Sigmoid colon (tissue), 7 donors: Measurements from ENCODE around the gene GLIS1. TPM values are rescaled to one million over a fixed set of nuclear protein-coding genes. Genes with fewer than 3 reads are reported as not detected.

Experiments used
- DNase-seq: peaks from one replicate; pipeline ENCODE4 v3.0.0-alpha.2; 2019
- H3K27ac ChIP-seq, 4 donors: fragments of 200-600 bp; sonication (generic); one replicate each; pipeline ENCODE4 v1.5.1; 2016 to 2019; ENCODE audit warnings: mild to moderate bottlenecking in 1 of 4
- H3K27me3 ChIP-seq, 3 donors: fragments of 200-600 bp; sonication (generic); one replicate each; pipeline ENCODE4 v1.5.1; 2019; ENCODE audit warnings: mild to moderate bottlenecking in 1 of 3
- H3K36me3 ChIP-seq, 4 donors: fragments of 200-600 bp; sonication (generic); one replicate each; pipeline ENCODE4 v1.5.1; 2016 to 2019
- H3K4me1 ChIP-seq, 4 donors: fragments of 200-600 bp; sonication (generic); one replicate each; pipeline ENCODE4 v1.5.1; 2017 to 2019
- H3K4me3 ChIP-seq, 4 donors: fragments of 200-600 bp; sonication (generic); one replicate each; pipeline ENCODE4 v1.5.1; 2017 to 2019; ENCODE audit warnings: mild to moderate bottlenecking in 2 of 4, moderate library complexity in 1 of 4
- H3K9me3 ChIP-seq, 4 donors: fragments of 200-600 bp in 3 of 4; sonication (generic) in 3 of 4; one replicate each; pipeline versions ENCODE4 v1.5.1 to v1.6.1; 2013 to 2019
- CTCF ChIP-seq, 4 experiments: fragments of 450-650 bp in 3 of 4; fragments of 200-600 bp in 1 of 4; IDR thresholded peaks; one replicate each; pipeline ENCODE4 v1.5.1; 2016 to 2019; ENCODE audit warnings: antibody characterized with exemption in 4 of 4, mild to moderate bottlenecking in 3 of 4, moderate library complexity in 2 of 4
- EP300 ChIP-seq, 4 donors: sonication (generic); formaldehyde crosslinking; IDR thresholded peaks; one replicate each; pipeline ENCODE4 v1.6.1; 2017; ENCODE audit warnings: antibody characterized with exemption in 4 of 4
- POLR2A ChIP-seq, 2 donors: fragments of 450-650 bp; IDR thresholded peaks; one replicate each; pipeline ENCODE4 v1.6.1; 2016; ENCODE audit warnings: antibody characterized with exemption in 2 of 2, mild to moderate bottlenecking in 2 of 2, moderate library complexity in 2 of 2
- POLR2AphosphoS5 ChIP-seq, 4 donors: sonication (generic); formaldehyde crosslinking; IDR thresholded peaks; one replicate each; pipeline ENCODE4 v1.6.1; 2017; ENCODE audit warnings: antibody characterized with exemption in 4 of 4
- WGBS, 2 donors: extraction: QIAGEN DNeasy Blood & Tissue Kit; methylation state at CpG; one replicate each; pipeline ENCODE4 v1.1.7; 2013; 5-methylcytosine and 5-hydroxymethylcytosine counted together
- intact Hi-C: fragments of 100-400 bp; cut with DNase I; formaldehyde crosslinking; loops from one replicate; pipeline ENCODE4 v1.15.1; 2023
- polyA plus RNA-seq, 3 donors: library from polyadenylated mRNA; stranded (reverse); fragments of 200-250 nt; gene quantifications; one replicate each; pipeline ENCODE4 v1.2.3, GENCODE V29; 2013
- total RNA-seq, 4 donors: library from RNA; depleted of rRNA; stranded (reverse); fragments of >200 nt; gene quantifications; one replicate each; pipeline ENCODE4 v1.1.0, GENCODE V29; 2016
- donor health status: healthy with polysubstance abuse.
- donor health status: Bipolar disorder and iron deficiency.
- donor health status: healthy.

Gene GLIS1
- total and polyA plus RNA-seq, 7 donors: 0.16 to 0.83 (median 0.32) TPM; not detected in 4

DNA sequence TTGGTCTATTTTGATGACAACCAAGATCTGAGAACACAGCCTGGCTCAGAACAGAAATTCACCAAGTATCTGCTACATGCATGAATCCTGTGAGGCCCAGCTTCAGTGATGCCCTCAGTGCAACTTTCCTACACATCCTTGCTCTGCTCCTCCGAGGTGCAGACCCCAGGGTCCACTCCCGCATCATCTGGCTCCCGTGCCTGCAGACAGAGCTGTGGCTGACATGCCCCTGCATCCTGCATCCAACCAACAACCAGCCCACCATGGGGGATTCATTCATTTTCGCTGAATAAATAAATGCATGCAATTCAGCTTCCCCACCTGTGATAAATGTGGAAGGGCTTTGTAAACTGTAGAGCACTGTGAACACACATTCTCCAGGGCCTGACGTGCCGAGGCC lies 112.3 kb downstream of the GLIS1 start:
- intact Hi-C loops: no loop called here
- WGBS, 2 donors: 70 to 78% methylated on average over 6 of the region's 6 CpGs
- Histone ChIP-seq H3K4me3 (no peak overlapping the region), H3K4me1 (no peaks in the 10 kb centered on the region), H3K27ac (no peak overlapping the region), H3K9me3 (no peaks in the 10 kb centered on the region), H3K36me3 (no peaks in the 10 kb centered on the region), H3K27me3 (peaks cover 0 to 4% (median 0%) of the 10 kb centered on the region in 3 donors)
- TF ChIP-seq POLR2A (IDR thresholded peaks at IDR 0.05) (no peak), CTCF (IDR thresholded peaks at IDR 0.05) (no peak), EP300 (IDR thresholded peaks at IDR 0.05) (no peak), POLR2AphosphoS5 (IDR thresholded peaks at IDR 0.05) (no peak)
- no peak for DNase-seq

- Histone ChIP-seq H3K4me3 (no peak overlapping the region), H3K4me1 (no peaks in the 10 kb centered on the region), H3K27me3 (peaks cover 0 to 4% (median 0%) of the 10 kb centered on the region in 3 donors), H3K27ac (no peak overlapping the region), H3K36me3 (no peaks in the 10 kb centered on the region), H3K9me3 (no peaks in the 10 kb centered on the region)
- 71 to 79% methylated on average over 10 of the region's 10 CpGs for WGBS, 2 donors
- intact Hi-C loops: no loop called here
- TF ChIP-seq POLR2A (IDR thresholded peaks at IDR 0.05) (no peak), POLR2AphosphoS5 (IDR thresholded peaks at IDR 0.05) (no peak), CTCF (IDR thresholded peaks at IDR 0.05) (no peak), EP300 (IDR thresholded peaks at IDR 0.05) (no peak)
- no peak for DNase-seq
Observed at GRCh38 chr1:53625766-53626520, 113.0 kb downstream of the GLIS1 start.

GRCh38 chr1:53625049-53625448 lies 113.9 kb downstream of the GLIS1 start:
- intact Hi-C loops: no loop called here
- TF ChIP-seq CTCF (IDR thresholded peaks at IDR 0.05) (no peak), POLR2AphosphoS5 (IDR thresholded peaks at IDR 0.05) (peak in 1 of 4 donors; percentile 24)
- 83 to 87% methylated on average over 2 of the region's 2 CpGs for WGBS, 2 donors
- H3K27me3 ChIP-seq: peaks cover 0 to 4% (median 0%) of the 10 kb centered on the region in 3 donors
- no peak overlapping the region for H3K27ac ChIP-seq
- H3K4me1 ChIP-seq: no peaks in the 10 kb centered on the region
- no peak for DNase-seq
- H3K36me3 ChIP-seq: no peaks in the 10 kb centered on the region
- H3K4me3 ChIP-seq: no peak overlapping the region
- H3K9me3 ChIP-seq: no peaks in the 10 kb centered on the region

DNA sequence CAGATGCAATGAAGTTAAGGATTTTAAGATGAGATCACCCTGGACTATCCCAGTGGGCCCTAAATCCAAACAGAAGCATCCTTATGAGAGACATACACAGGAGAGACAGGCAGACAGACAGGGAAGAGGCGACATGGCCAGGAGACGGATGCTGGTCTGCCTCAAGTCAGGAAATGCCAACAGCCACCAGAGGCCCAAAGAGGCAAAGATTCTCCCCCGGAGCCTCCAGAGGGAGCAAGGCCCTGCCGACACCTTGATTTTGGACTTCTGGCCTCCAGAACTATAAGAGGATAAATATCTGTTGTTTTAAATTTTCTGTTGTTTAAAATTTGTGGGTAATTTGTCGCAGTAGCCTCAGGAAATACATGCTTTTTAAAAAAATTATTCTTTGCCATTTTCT lies 116.4 kb downstream of the GLIS1 start:
- Histone ChIP-seq H3K4me3 (no peak overlapping the region), H3K27me3 (no peaks in the 10 kb centered on the region), H3K36me3 (no peaks in the 10 kb centered on the region), H3K4me1 (no peaks in the 10 kb centered on the region), H3K9me3 (no peaks in the 10 kb centered on the region), H3K27ac (no peak overlapping the region)
- no peak for DNase-seq
- WGBS, 2 donors: 90 to 93% methylated on average over 5 of the region's 5 CpGs
- no peak for TF ChIP-seq CTCF (IDR thresholded peaks at IDR 0.05)
- TF ChIP-seq POLR2AphosphoS5 (IDR thresholded peaks at IDR 0.05): no peak
- TF ChIP-seq POLR2A (IDR thresholded peaks at IDR 0.05): no peak
- TF ChIP-seq EP300 (IDR thresholded peaks at IDR 0.05): no peak
- intact Hi-C loops: no loop called here

DNA sequence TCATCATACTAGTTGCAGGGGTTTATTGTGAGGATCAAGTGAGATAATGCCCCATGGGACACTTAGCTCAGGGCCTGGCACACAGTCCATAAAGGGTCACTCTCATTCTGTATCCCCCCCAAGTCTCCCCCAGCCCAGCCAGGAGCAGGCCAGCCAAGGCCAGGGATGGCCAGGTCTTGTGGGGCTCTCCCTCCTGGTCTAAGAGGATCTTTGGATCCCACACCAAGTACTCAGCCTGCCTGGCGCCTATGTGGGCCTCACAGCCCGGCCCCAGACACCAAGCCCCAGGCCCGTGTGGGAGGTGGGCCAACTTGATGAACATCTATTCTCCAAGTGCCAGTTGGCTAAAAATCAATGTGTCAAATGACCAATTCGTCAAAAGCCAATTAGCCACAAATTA lies 117.8 kb downstream of the GLIS1 start:
- WGBS, 2 donors: 84 to 85% methylated on average over 4 of the region's 4 CpGs
- no peaks in the 10 kb centered on the region for H3K9me3 ChIP-seq
- intact Hi-C loops: no loop called here
- no peaks in the 10 kb centered on the region for H3K27me3 ChIP-seq
- no peak overlapping the region for H3K4me3 ChIP-seq
- no peak for TF ChIP-seq POLR2AphosphoS5 (IDR thresholded peaks at IDR 0.05)
- TF ChIP-seq CTCF (IDR thresholded peaks at IDR 0.05): no peak
- TF ChIP-seq POLR2A (IDR thresholded peaks at IDR 0.05): no peak
- TF ChIP-seq EP300 (IDR thresholded peaks at IDR 0.05): no peak
- no peaks in the 10 kb centered on the region for H3K36me3 ChIP-seq
- H3K27ac ChIP-seq: no peak overlapping the region
- H3K4me1 ChIP-seq: no peaks in the 10 kb centered on the region
- DNase-seq: peak; percentile 40
